ENCODE measurements around the gene ODAD4. TPM values are rescaled to one million over a fixed set of nuclear protein-coding genes. Genes with fewer than 3 reads are reported as not detected.
"Not testable (repeated sequence)": the region's sequence is repeated elsewhere in the genome, so short reads cannot be mapped to it uniquely, and the experiment has no call there.

The ODAD4 gene
- total RNA-seq, 1 experiment from 2014 or later: 1.9 TPM

DNA sequence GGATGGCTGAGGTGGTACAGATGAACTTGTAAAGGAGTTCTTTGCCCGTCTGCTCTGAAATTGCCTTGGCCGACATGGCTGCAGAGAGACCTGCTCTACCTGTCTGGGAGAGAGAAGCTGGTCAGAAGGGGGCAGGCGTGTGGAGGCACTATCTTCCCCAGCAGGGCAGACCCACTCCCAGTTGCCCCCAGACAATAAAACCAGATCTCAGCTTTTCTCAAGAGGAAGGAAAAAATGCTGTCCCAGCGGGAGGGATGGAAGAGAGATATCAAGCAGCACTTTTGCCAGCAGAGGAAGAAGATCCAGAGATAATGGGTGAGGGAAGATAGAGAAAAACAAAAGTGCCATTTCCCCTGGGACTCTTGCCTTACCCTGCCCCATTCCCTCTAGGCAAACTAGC is 16.6 kb upstream of the ODAD4 start:
- DNase-seq (ENCODE audit: low read depth): no peak

- DNase-seq (ENCODE audit: low read depth): no peak
These were observed 16.1 kb upstream of the ODAD4 start for GRCh38 chr17:41914358-41914766.

GRCh38 chr17:41915020-41915419 is 15.4 kb upstream of the ODAD4 start:
- DNase-seq (ENCODE audit: low read depth): no peak

DNA sequence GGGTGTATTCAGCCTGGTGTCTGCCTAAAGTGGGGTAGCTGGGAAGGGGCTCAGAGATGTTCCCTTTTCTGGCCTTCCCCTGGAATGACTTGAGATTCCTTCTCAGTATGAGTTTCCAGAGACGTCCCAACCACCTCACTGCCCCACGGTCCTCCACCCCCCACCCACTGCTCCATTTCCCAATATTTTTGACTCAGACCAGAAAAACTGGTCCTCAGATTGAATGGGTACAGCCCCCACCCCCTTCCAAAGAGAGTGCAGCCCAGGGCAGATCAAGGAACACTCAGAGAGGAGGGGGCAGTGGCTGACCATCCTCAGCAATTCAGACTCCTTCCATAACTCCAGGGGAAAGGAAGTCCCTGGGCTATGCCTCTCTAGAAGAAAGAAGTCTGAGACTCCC is 14.9 kb upstream of the ODAD4 start:
- no peak for DNase-seq (ENCODE audit: low read depth)

- peak; percentile 45 for DNase-seq (ENCODE audit: low read depth)
These were observed 13.2 kb upstream of the ODAD4 start for GRCh38 chr17:41917192-41917591.

GRCh38 chr17:41917679-41918313 is 12.6 kb upstream of the ODAD4 start:
- peak; percentile 47 for DNase-seq (ENCODE audit: low read depth)

DNA sequence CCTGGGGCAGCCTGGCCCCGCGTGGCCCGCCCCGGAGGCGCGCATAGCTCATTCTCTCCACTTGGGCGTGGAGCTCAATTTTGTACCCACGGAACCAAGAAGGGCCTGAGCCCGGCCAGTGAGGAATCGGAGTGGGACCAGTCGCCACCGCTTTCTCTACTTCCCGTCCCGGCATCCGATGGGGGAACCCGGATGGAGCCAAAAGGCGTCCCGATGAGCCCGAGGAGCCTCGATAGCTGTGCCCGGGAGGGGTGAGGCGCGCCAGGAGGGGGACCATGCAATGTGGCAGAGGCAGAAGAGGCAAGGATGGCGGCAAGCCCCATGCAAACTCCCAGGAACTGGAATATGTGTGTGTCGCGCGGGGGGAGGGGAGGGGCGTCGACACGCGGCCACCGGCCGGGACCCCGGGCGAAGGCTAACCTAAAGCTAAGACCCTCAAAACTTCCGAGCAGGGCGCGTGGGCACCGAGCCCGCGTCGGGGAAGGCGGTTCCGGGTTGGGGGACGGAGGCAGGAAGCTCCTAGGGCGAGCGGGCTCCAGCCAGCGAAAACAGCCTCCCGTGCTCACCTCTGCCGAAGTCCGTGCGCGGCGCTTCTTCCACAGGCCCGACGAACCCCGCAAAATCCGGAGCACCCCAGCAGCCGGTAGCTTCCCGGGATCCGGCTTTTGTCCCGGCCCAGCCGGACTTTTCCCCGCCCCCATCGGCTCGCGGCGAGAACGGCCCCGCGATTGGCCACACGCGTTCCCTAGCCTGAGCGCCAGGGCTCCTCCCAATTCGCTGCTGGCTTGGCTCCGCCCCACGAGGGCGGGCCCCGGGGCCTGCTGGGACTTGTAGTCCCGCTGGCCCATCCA is 11.9 kb upstream of the ODAD4 start, which contains the start of gene ACLY:
Gene ACLY (minus strand): TSS at position 638 of the 851 bp plus-strand sequence. CDS start 5,078 bp downstream, outside the sequence.
- peak; percentile 95 for DNase-seq (ENCODE audit: low read depth)

GRCh38 chr17:41919165-41919817 is 11.1 kb upstream of the ODAD4 start:
- DNase-seq (ENCODE audit: low read depth): no peak

- no peak for DNase-seq (ENCODE audit: low read depth)
These were observed 10.4 kb upstream of the ODAD4 start for GRCh38 chr17:41919840-41920579.

DNA sequence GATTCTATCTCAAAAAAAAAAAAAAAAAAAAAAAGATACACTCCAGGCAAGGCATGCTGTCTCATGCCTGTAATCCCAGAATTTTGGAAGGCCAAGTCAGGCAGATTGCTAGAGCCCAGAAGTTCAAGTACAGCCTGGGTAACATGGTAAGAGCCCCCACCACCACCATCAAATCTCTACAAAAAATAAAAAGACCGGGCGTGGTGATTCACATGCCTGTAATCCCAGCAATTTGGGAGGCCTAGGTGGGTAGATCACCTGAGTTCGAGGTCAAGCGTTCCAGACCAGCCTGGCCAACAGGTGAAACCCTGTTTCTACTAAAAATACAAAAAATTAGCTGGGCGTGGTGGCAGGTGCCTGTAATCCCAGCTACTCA is 9.8 kb upstream of the ODAD4 start:
- no peak for DNase-seq (ENCODE audit: low read depth)

DNA sequence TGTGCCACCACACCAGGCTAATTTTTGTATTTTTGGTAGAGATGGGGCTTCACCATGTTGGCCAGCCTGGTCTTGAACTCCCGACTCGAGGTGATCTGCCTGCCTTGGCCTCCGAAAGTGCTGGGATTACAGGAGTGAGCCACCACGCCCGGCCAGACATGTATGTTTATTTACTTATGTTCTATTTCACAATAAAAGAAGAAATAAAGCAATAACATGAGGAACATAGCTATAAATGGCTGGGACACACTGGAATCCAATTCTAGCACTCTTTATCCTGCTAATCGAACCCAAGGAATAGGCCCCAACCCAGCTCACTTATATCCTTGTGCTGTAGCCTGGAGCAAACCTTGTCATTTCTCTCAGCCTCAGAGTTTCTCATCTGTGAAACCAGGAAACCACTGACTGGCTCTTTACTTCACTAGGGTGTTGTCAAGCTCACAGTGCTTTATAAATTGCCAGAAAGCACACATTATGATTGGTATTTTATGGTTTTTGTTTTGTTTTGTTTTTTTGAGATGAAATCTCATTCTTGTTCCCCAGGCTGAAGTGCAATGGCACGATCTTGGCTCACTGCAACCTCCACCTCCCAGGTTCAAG is 4.3 kb upstream of the ODAD4 start:
- no peak for DNase-seq (ENCODE audit: low read depth)

DNA sequence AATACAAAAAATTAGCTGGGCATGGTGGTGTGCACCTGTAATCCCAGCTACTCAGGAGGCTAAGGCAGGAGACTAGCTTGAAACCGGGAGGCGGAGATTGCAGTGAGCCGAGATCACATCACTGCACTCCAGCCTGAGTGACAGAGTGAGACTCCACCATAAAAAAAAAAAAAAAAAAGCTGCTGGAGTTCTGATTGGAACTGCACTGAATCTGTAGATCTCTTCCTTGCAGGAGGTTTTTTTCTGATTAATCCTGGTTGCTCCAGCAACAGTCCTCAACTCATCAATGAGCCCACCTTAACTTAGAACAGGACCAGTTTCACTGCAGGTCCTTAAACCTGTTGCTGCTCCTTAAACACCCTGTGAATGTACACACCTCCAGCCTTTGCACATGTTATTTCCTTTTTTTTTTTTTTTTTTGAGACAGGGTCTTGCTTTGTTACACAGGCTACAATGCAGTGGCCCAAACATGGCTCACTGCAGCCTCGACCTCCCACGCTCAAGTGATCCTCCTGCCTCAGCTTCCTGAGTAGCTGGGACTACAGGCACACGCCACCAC is 1.6 kb upstream of the ODAD4 start:
- no peak for DNase-seq (ENCODE audit: low read depth)

GRCh38 chr17:41930833-41931156 is 378 bp downstream of the ODAD4 start:
- DNase-seq (ENCODE audit: low read depth): not testable (repeated sequence)

DNA sequence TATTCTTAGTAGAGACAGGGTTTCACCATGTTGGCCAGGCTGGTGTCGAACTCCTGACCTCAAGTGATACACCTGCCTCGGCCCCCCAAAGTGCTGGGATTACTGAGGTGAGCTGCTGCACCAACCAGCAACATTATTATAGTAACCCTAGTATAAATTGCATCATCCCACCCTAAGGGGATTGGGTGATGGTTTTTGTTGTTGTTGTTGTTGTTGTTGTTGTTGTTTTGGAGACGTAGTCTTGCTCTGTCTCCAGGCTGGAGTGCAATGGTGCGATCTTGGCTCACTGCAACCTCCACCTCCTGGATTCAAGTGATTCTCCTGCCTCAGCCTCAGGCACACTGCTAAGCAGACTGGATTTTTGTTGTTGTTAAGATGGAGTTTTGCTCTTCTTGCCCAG is 1.3 kb downstream of the ODAD4 start:
- not testable (repeated sequence) for DNase-seq (ENCODE audit: low read depth)

- no peak for DNase-seq (ENCODE audit: low read depth)
These were observed 2.5 kb downstream of the ODAD4 start for GRCh38 chr17:41932816-41933389.

DNA sequence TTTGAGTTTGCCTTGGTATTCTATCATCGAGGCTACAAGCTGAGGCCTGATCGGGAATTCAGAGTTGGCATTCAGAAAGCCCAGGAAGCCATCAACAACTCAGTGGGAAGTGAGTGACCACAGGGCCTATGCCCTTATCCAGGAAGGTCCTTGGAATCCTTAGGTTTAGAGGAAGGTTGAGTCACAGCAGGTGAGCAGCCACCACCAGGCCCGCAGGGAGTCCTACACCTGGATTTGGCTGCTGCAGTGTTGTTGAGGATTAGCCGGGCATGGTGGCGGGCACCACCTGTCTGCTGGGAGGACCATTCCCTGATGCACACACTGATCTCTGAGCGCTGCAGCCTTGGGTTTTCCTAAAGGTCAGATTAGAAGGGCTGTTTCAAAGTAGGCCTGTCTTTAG is 5.2 kb downstream of the ODAD4 start:
- DNase-seq (ENCODE audit: low read depth): no peak

DNA sequence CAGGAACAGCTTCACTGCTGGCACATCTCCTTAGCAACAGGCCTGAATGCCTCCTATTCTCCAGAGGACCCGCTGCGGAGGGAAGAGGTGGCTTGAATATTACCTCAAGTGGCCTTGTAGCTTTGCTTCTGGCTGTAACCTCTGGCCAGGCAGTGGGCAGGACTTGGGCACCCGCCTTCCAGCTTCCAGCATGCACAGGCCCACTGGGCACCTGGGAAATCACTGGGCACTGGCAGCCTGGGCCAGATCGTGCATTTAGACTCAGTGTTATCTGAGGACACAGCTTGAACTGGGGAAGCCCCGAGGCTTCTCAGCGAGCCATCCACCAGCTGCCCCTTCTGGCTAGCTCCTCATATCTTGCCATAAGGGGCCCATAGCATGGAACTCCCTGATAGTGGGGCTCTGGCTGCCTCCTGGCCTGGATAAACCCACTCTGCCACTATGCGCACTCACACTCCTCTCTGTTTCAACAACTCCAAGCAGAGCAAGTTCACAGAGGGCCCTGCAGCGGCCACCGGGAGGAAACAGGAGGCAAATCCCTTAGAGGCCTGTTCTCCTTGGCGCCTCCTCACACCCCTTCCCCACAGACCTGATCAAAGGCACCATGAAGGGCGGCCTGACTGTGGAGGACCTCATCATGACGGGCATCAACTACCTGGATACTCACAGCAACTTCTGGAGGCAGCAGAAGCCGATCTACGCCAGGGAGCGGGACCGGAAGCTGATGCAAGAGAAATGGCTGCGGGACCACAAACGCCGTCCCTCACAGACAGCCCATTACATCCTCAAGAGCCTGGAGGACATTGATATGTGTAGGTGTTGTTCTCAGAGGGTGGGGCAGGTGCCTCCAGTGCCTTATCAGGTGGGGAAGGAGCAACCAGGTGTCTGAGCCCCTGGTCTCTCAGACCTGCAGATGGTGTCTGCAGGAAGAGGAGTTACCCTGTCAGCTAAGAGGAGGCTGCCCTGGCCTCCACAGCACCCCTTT is 7.8 kb downstream of the ODAD4 start:
- no peak for DNase-seq (ENCODE audit: low read depth)

GRCh38 chr17:41939044-41939692 is 8.8 kb downstream of the ODAD4 start:
- no peak for DNase-seq (ENCODE audit: low read depth)

DNA sequence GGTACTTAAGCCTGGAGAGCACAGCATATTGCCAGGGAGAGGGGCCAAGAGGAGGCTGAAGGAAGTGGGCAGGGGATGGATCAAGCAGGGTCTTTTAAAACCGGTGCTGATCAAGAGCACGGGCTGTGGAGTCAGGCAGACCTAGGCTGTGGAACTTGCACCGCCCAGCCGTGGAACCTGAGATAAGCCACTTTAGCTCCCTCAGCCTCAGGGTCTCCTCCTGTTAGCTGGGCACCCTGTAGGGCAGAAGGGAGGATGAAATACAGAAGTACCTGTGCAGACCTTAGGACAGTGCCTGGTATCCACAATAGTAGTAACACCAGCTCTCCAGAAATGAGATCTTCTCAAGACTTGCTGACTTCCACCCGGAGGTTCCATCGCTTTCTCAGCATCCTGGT is 9.3 kb downstream of the ODAD4 start:
- DNase-seq (ENCODE audit: low read depth): no peak
